ENCODE measurements around the gene POGLUT2. TPM values are rescaled to one million over a fixed set of nuclear protein-coding genes. Genes with fewer than 3 reads are reported as not detected.

POGLUT2 gene
- total RNA-seq, 2 donors from 2014 or later: 4.2 TPM; not detected in 1

DNA sequence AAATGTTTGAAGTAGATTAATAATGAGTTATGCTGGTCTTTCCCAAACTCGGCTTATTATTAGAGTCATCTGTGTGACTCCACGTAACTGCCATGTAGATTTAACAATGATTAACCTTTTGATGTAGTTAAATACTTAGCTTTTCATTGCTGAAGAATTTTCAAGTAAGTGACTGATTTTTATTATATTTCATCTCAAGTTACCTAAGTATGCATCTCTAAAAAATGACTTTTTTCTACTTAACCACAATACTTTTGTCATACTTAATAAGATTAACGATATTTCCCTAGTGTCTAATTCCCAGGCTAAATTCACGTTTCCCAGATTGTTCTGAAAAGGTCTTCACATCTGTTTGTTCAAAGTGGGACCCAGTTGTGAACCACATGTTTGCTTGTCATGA is 17.9 kb upstream of the POGLUT2 start:
- 62 to 67% methylated on average over 4 of the region's 4 CpGs for WGBS, 2 donors
- TF ChIP-seq POLR2A (IDR thresholded peaks at IDR 0.05): no peak
- TF ChIP-seq, protein P1, sequence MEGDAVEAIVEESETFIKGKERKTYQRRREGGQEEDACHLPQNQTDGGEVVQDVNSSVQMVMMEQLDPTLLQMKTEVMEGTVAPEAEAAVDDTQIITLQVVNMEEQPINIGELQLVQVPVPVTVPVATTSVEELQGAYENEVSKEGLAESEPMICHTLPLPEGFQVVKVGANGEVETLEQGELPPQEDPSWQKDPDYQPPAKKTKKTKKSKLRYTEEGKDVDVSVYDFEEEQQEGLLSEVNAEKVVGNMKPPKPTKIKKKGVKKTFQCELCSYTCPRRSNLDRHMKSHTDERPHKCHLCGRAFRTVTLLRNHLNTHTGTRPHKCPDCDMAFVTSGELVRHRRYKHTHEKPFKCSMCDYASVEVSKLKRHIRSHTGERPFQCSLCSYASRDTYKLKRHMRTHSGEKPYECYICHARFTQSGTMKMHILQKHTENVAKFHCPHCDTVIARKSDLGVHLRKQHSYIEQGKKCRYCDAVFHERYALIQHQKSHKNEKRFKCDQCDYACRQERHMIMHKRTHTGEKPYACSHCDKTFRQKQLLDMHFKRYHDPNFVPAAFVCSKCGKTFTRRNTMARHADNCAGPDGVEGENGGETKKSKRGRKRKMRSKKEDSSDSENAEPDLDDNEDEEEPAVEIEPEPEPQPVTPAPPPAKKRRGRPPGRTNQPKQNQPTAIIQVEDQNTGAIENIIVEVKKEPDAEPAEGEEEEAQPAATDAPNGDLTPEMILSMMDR (IDR thresholded peaks at IDR 0.05): no peak
- intact Hi-C loops (cut with DNase I): no loop called here
- no peaks in the 10 kb centered on the region for H3K9me3 ChIP-seq
- H3K4me1 ChIP-seq: peaks cover 9% of the 10 kb centered on the region
- H3K27me3 ChIP-seq: no peaks in the 10 kb centered on the region
- peak overlapping the region in 1 of 4 donors; percentile 10 for H3K27ac ChIP-seq
- DNase-seq (no peak), ATAC-seq (no peak)
- H3K36me3 ChIP-seq (replicated peaks in 1 of 2; ENCODE audit: insufficient read depth in 1 of 2, low read depth in 2 of 2): peaks cover 0 to 5% of the 10 kb centered on the region in 2 donors
- H3K4me3 ChIP-seq: no peak overlapping the region

DNA sequence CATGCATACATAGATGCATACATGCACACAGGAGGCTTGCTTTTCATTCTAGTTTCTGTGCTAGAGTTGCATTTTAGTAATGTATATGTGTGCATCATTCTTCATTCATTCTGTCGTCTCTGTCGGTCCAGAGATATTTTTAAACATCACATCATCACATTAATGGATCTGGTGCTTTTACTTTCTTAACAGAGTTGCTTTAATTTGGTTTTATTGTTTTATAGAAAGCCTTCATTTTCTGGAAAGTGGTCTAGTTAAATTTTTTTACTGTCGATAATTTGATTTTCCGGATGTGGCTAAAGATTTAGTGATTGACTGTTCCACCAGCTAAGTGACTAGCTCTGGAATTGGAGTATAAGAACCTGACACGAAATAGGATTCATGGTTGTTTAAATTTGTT is 17.0 kb upstream of the POGLUT2 start:
- Histone ChIP-seq H3K27me3 (no peaks in the 10 kb centered on the region), H3K27ac (no peak overlapping the region), H3K4me1 (peaks cover 9% of the 10 kb centered on the region), H3K36me3 (replicated peaks in 1 of 2; ENCODE audit: insufficient read depth in 1 of 2, low read depth in 2 of 2) (peaks cover 0 to 2% of the 10 kb centered on the region in 2 donors), H3K4me3 (no peak overlapping the region), H3K9me3 (no peaks in the 10 kb centered on the region)
- ATAC-seq (no peak), DNase-seq (no peak)
- TF ChIP-seq POLR2A (IDR thresholded peaks at IDR 0.05): no peak
- TF ChIP-seq, protein P1 (IDR thresholded peaks at IDR 0.05): no peak
- 90 to 92% methylated on average over 5 of the region's 5 CpGs for WGBS, 2 donors
- intact Hi-C loops (cut with DNase I): no loop called here

DNA sequence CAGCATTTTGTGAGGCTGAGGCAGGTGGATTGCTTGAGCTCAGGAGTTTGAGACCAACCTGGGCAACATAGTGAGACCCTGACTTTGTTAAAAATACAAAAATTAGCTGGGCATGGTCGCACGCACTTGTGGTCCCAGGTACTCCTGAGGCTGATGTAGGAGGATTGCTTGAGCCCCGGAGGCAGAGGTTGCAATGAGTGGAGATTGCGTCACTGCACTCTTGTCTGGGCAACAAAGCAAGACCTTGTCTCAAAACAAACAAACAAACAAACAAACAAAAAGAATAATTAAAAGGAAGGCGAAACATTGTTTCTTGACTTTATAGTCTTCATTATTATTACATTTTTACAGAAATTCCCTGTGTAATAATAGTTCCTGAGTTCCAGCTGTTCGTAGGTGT is 16.0 kb upstream of the POGLUT2 start:
- ATAC-seq: no peak
- Histone ChIP-seq H3K36me3 (replicated peaks in 1 of 2; ENCODE audit: insufficient read depth in 1 of 2, low read depth in 2 of 2) (peaks cover 0 to 2% of the 10 kb centered on the region in 2 donors), H3K4me1 (peaks cover 9% of the 10 kb centered on the region), H3K4me3 (no peak overlapping the region), H3K27ac (no peak overlapping the region), H3K27me3 (no peaks in the 10 kb centered on the region), H3K9me3 (no peaks in the 10 kb centered on the region)
- TF ChIP-seq, protein P1 (IDR thresholded peaks at IDR 0.05): no peak
- no peak for TF ChIP-seq POLR2A (IDR thresholded peaks at IDR 0.05)
- 74 to 85% methylated on average over 6 of the region's 6 CpGs for WGBS, 2 donors
- intact Hi-C loops (cut with DNase I): no loop called here
- no peak for DNase-seq

DNA sequence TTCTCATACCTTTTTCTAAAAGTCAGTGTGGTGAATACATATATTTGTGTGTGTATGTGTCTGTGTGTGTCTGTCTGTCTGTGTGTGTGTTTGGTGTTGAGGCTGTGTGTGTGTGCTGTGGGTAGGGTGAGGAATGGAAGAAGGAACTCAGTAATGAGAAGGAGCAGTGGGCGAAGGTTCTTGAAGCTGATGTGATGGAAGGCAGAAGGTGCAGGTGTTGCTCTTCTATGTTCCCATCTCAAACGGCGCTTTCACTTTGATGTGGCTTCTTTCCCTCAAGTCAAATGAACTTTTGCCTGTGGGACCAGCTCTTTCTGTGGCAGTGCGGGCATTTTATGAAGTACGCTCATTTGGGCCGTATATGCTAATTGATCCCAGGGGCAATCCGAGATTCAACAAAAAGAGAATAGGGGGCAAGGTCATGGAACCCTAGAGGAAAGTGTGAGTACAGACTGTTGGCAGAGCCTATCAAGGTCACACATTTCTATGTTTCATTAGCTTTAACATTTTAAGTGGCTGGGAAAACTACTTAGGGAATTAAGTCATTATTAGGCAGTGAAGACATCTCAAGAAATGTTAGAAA is 15.3 kb upstream of the POGLUT2 start:
- Histone ChIP-seq H3K27ac (no peak overlapping the region), H3K4me3 (no peak overlapping the region), H3K4me1 (peaks cover 9% of the 10 kb centered on the region), H3K27me3 (no peaks in the 10 kb centered on the region), H3K36me3 (replicated peaks in 1 of 2; ENCODE audit: insufficient read depth in 1 of 2, low read depth in 2 of 2) (peaks cover 0 to 2% of the 10 kb centered on the region in 2 donors), H3K9me3 (no peaks in the 10 kb centered on the region)
- DNase-seq: no peak
- TF ChIP-seq POLR2A (IDR thresholded peaks at IDR 0.05): no peak
- TF ChIP-seq, protein P1 (IDR thresholded peaks at IDR 0.05): no peak
- intact Hi-C loops (cut with DNase I): no loop called here
- no peak for ATAC-seq
- WGBS, 2 donors: 66 to 72% methylated on average over 7 of the region's 7 CpGs

DNA sequence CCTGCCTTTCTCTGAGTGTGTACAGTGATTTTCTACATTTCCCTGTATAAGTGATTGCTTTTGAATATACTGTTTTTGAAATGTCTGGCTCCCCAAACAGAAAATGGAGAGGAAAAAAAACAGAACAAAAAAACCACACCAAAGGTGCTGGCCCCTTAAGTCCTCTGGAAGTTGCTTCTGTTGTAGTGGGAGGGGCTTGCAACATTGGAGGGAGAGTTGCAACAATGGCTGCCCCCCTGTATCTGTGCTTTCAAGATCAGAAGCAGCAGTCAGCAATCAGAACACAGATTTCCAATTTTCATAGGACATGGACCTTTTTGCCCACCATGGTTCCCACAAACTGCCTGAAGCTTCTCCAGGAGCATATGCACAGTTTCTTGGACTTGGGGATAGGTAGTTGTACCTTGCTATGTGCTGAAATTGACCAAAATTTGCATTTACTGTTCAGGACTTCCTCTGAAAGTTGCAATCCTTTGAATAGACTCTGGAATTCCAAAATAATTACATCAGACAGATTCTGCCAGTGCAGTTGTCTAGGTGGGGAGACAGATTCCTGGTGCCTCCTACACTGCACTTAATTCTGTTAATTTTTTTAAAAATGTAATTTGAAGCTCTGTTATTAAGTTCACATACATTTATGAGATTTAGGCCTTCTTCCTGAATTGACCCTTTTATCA is 14.0 kb upstream of the POGLUT2 start:
- no peak for TF ChIP-seq POLR2A (IDR thresholded peaks at IDR 0.05)
- TF ChIP-seq, protein P1 (IDR thresholded peaks at IDR 0.05): no peak
- Histone ChIP-seq H3K4me3 (no peak overlapping the region), H3K27ac (no peak overlapping the region), H3K27me3 (no peaks in the 10 kb centered on the region), H3K9me3 (no peaks in the 10 kb centered on the region), H3K4me1 (peaks cover 9% of the 10 kb centered on the region), H3K36me3 (replicated peaks in 1 of 2; ENCODE audit: insufficient read depth in 1 of 2, low read depth in 2 of 2) (peaks cover 0 to 2% of the 10 kb centered on the region in 2 donors)
- intact Hi-C loops (cut with DNase I): no loop called here
- DNase-seq: no peak
- no peak for ATAC-seq

Measured in body of pancreas (tissue), 4 donors.